HCT116 (cell line): ENCODE data around the gene SEC24D. TPM values are rescaled to one million over a fixed set of nuclear protein-coding genes. Genes with fewer than 3 reads are reported as not detected.

Experiments used
- ATAC-seq: fragments of 200-7000 bp; cut with Tn5 transposase; 2 replicates; pipeline ENCODE4 v1.9.1; 2020; ENCODE audit warnings: mild to moderate bottlenecking, moderate library complexity
- BruUV-seq: library from RNA; stranded (reverse); fragments of 400-500 nt; replicated peaks from 2 replicates; lab custom pipeline; 2021; lab: Mats Ljungman, UMichigan
- CTCF ChIA-PET: fragments of 300-600 bp; sonication (Branson Sonifier 250); formaldehyde crosslinking; loops from one replicate; lab custom pipeline; 2021; ENCODE audit warnings: antibody characterized with exemption; lab: Charles Lee
- POLR2A ChIA-PET: fragments of 300-600, 350-600 bp; sonication (Branson Sonifier 250); formaldehyde crosslinking; loops from one replicate; lab custom pipeline; 2021; ENCODE audit warnings: antibody characterized with exemption; lab: Charles Lee
- RAD21 ChIA-PET, 2 experiments: fragments of 300-600 bp; sonication (Branson Sonifier 250); formaldehyde crosslinking; loops; one replicate each; lab custom pipeline; 2023; ENCODE audit warnings: low total read pairs in 2 of 2; ENCODE audit not compliant: uncharacterized antibody in 2 of 2, unreplicated experiment in 2 of 2, low non-redundant PET in 1 of 2; lab: Charles Lee
- DNase-seq: peaks from one replicate; pipeline ENCODE4 v3.0.0-alpha.2; 2010; ENCODE audit warnings: low read depth, low spot score
- H2AFZ ChIP-seq: fragments of 200-600 bp; shearing (Covaris generic), sonication (generic); 2 replicates; pipeline ENCODE4 v1.6.1; 2017; ENCODE audit warnings: low read depth, mixed run types, mixed read lengths, antibody characterized with exemption, low read length; ENCODE audit not compliant: poor library complexity, severe bottlenecking
- H3K27ac ChIP-seq: 2 replicates; pipeline ENCODE4 v1.5.1; 2012; ENCODE audit warnings: low read depth, low read length
- H3K27me3 ChIP-seq: fragments of 200-600 bp; sonication (generic); 2 replicates; pipeline ENCODE4 v1.6.1; 2016; ENCODE audit warnings: mixed run types, low read length, mixed read lengths; ENCODE audit not compliant: insufficient read depth
- H3K36me3 ChIP-seq, 2 experiments: fragments of 200-500 bp in 1 of 2; fragments of 200-600 bp in 1 of 2; sonication (Bioruptor generic) in 1 of 2; sonication (generic) in 1 of 2; 2 replicates each; pipeline versions ENCODE4 v1.5.1 to v1.6.1; 2014 to 2016; ENCODE audit warnings: low read length in 2 of 2, inconsistent platforms in 1 of 2, mixed read lengths in 1 of 2, mixed run types in 1 of 2; ENCODE audit not compliant: insufficient read depth in 2 of 2, control insufficient read depth in 1 of 2
- H3K4me1 ChIP-seq, 2 experiments: fragments of 200-600 bp in 1 of 2; sonication (generic) in 1 of 2; 2 replicates each; pipeline versions ENCODE4 v1.5.1 to v1.6.1; 2012 to 2017; ENCODE audit warnings: low read length in 2 of 2, inconsistent platforms in 1 of 2, mild to moderate bottlenecking in 1 of 2, mixed read lengths in 1 of 2, mixed run types in 1 of 2, moderate library complexity in 1 of 2; ENCODE audit not compliant: insufficient read depth in 2 of 2, control insufficient read depth in 1 of 2
- H3K4me2 ChIP-seq: fragments of 200-600 bp; sonication (generic); 2 replicates; pipeline ENCODE4 v1.6.1; 2017; ENCODE audit warnings: mixed run types, low read length, mixed read lengths
- H3K4me3 ChIP-seq, 2 experiments: fragments of 200-600 bp in 1 of 2; sonication (generic) in 1 of 2; replicated peaks in 1 of 2; 2 replicates each; pipeline ENCODE4 v1.5.1; 2011 to 2016; ENCODE audit warnings: low read length in 2 of 2, control low read depth in 1 of 2, low read depth in 1 of 2, mild to moderate bottlenecking in 1 of 2, mixed read lengths in 1 of 2, mixed run types in 1 of 2
- H3K79me2 ChIP-seq: fragments of 200-600 bp; sonication (generic); 2 replicates; pipeline ENCODE4 v1.6.1; 2017; ENCODE audit warnings: mild to moderate bottlenecking, mixed run types, low read length, moderate library complexity, mixed read lengths; ENCODE audit not compliant: insufficient read depth
- H3K9ac ChIP-seq: fragments of 200-600 bp; sonication (generic); 2 replicates; pipeline ENCODE4 v1.6.1; 2016; ENCODE audit warnings: low read length, mixed read lengths
- H3K9me2 ChIP-seq: fragments of 200-600 bp; sonication (generic), shearing (Covaris generic); 2 replicates; pipeline ENCODE4 v1.6.1; 2017; ENCODE audit warnings: mixed run types, mild to moderate bottlenecking, moderate library complexity; ENCODE audit not compliant: insufficient read depth
- H3K9me3 ChIP-seq, 2 experiments: fragments of 200-500 bp in 1 of 2; fragments of 200-600 bp in 1 of 2; sonication (Bioruptor generic) in 1 of 2; sonication (generic) in 1 of 2; 2 replicates each; pipeline ENCODE4 v1.6.1; 2014 to 2017; ENCODE audit warnings: low read length in 2 of 2, mixed read lengths in 2 of 2, inconsistent platforms in 1 of 2, low read depth in 1 of 2, mild to moderate bottlenecking in 1 of 2, mixed run types in 1 of 2, moderate library complexity in 1 of 2; ENCODE audit not compliant: control insufficient read depth in 1 of 2, insufficient read depth in 1 of 2
- H4K20me1 ChIP-seq: fragments of 200-600 bp; sonication (generic), shearing (Covaris generic); 2 replicates; pipeline ENCODE4 v1.6.1; 2017; ENCODE audit warnings: mixed run types, mild to moderate bottlenecking, moderate library complexity; ENCODE audit not compliant: insufficient read depth
- ATF3 ChIP-seq: IDR thresholded peaks from 2 replicates; pipeline ENCODE4 v1.6.1; 2012
- CBX3 ChIP-seq: IDR thresholded peaks from 2 replicates; pipeline ENCODE4 v1.6.1; 2012; ENCODE audit warnings: low read depth
- CEBPB ChIP-seq: IDR thresholded peaks from 2 replicates; pipeline ENCODE4 v1.6.1; 2012; ENCODE audit warnings: low read depth
- ELF1 ChIP-seq: IDR thresholded peaks from 2 replicates; pipeline ENCODE4 v1.6.1; 2012; ENCODE audit warnings: low read depth, borderline replicate concordance
- EZH2phosphoT487 ChIP-seq: fragments of 200-600 bp; IDR thresholded peaks from 2 replicates; pipeline ENCODE4 v1.6.1; 2018; ENCODE audit warnings: antibody characterized with exemption, borderline replicate concordance
- FOSL1 ChIP-seq: IDR thresholded peaks from 2 replicates; pipeline ENCODE4 v1.6.1; 2012; ENCODE audit warnings: low read depth
- JUND ChIP-seq: IDR thresholded peaks from 2 replicates; pipeline ENCODE4 v1.6.1; 2012
- POLR2AphosphoS5 ChIP-seq: IDR thresholded peaks from 2 replicates; pipeline ENCODE4 v1.6.1; 2011; ENCODE audit warnings: mild to moderate bottlenecking, low read depth, low read length, moderate library complexity
- RAD21 ChIP-seq: IDR thresholded peaks from 2 replicates; pipeline ENCODE4 v1.6.1; 2012; ENCODE audit warnings: low read depth, mild to moderate bottlenecking
- SIN3A ChIP-seq: IDR thresholded peaks from 2 replicates; pipeline ENCODE4 v1.6.1; 2012; ENCODE audit warnings: low read depth
- SRF ChIP-seq: IDR thresholded peaks from 2 replicates; pipeline ENCODE4 v1.6.1; 2012; ENCODE audit warnings: low read depth
- TCF7L2 ChIP-seq: IDR thresholded peaks from 2 replicates; pipeline ENCODE4 v1.7.0; 2011; ENCODE audit warnings: borderline replicate concordance, inconsistent platforms; ENCODE audit not compliant: insufficient read depth, insufficient read length; ENCODE audit errors: extremely low read depth
- YY1 ChIP-seq: IDR thresholded peaks from 2 replicates; pipeline ENCODE4 v1.6.1; 2011; ENCODE audit warnings: low read length, low read depth, moderate library complexity, mild to moderate bottlenecking; ENCODE audit not compliant: insufficient replicate concordance; ENCODE audit errors: extremely low read depth
- ZBTB33 ChIP-seq: IDR thresholded peaks from 2 replicates; pipeline ENCODE4 v1.6.1; 2011; ENCODE audit warnings: mild to moderate bottlenecking, low read length, moderate library complexity; ENCODE audit not compliant: insufficient replicate concordance; ENCODE audit errors: extremely low read depth
- ZFX ChIP-seq: fragments of 450-650 bp; IDR thresholded peaks from 2 replicates; pipeline ENCODE4 v1.6.1; 2017
- intact Hi-C: fragments of 100-400 bp; cut with micrococcal nuclease; formaldehyde crosslinking; loops from 2 replicates; pipeline ENCODE4 v1.10.0; 2022
- total RNA-seq: library from RNA; stranded (reverse); gene quantifications from one replicate; pipeline ENCODE4 v1.2.1, GENCODE V29; 2021; ENCODE audit not compliant: unreplicated experiment
- TF ChIP-seq, protein P1 (sequence below): IDR thresholded peaks from 2 replicates; pipeline ENCODE4 v1.6.1; 2012; ENCODE audit warnings: low read depth

Gene SEC24D
- total RNA-seq, 1 experiment from 2014 or later = 28.5 TPM

- Histone ChIP-seq H2AFZ (no peak overlapping the region), H3K27ac (no peak overlapping the region), H3K9me2 (no peaks in the 10 kb centered on the region), H3K4me1 (peaks cover 0 to 7% of the 10 kb centered on the region in 2 experiments; a peak in 1 of 4 replicates), H3K4me3 (no peak overlapping the region), H3K27me3 (no peaks in the 10 kb centered on the region), H4K20me1 (no peaks in the 10 kb centered on the region), H3K36me3 (no peaks in the 10 kb centered on the region), H3K79me2 (no peaks in the 10 kb centered on the region), H3K9ac (no peak overlapping the region), H3K9me3 (no peaks in the 10 kb centered on the region), H3K4me2 (no peak overlapping the region)
- no TSS peak for BruUV-seq
- RAD21 ChIA-PET = no interaction called here
- no peak for DNase-seq
- intact Hi-C loops = no loop called here
- CTCF ChIA-PET = no interaction called here
- TF ChIP-seq SRF = no peak
- TF ChIP-seq FOSL1 = no peak
- TF ChIP-seq EZH2phosphoT487 = no peak
- no peak for TF ChIP-seq SIN3A
- no peak for TF ChIP-seq CBX3
- no peak for TF ChIP-seq RAD21
- TF ChIP-seq YY1 = no peak
- no peak for TF ChIP-seq TCF7L2
- TF ChIP-seq JUND = no peak
- TF ChIP-seq, protein P1, sequence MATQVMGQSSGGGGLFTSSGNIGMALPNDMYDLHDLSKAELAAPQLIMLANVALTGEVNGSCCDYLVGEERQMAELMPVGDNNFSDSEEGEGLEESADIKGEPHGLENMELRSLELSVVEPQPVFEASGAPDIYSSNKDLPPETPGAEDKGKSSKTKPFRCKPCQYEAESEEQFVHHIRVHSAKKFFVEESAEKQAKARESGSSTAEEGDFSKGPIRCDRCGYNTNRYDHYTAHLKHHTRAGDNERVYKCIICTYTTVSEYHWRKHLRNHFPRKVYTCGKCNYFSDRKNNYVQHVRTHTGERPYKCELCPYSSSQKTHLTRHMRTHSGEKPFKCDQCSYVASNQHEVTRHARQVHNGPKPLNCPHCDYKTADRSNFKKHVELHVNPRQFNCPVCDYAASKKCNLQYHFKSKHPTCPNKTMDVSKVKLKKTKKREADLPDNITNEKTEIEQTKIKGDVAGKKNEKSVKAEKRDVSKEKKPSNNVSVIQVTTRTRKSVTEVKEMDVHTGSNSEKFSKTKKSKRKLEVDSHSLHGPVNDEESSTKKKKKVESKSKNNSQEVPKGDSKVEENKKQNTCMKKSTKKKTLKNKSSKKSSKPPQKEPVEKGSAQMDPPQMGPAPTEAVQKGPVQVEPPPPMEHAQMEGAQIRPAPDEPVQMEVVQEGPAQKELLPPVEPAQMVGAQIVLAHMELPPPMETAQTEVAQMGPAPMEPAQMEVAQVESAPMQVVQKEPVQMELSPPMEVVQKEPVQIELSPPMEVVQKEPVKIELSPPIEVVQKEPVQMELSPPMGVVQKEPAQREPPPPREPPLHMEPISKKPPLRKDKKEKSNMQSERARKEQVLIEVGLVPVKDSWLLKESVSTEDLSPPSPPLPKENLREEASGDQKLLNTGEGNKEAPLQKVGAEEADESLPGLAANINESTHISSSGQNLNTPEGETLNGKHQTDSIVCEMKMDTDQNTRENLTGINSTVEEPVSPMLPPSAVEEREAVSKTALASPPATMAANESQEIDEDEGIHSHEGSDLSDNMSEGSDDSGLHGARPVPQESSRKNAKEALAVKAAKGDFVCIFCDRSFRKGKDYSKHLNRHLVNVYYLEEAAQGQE = no peak
- TF ChIP-seq ZFX = no peak
- TF ChIP-seq ELF1 = no peak
- TF ChIP-seq ATF3 = no peak
- TF ChIP-seq ZBTB33 = no peak
- TF ChIP-seq CEBPB = no peak
- no peak for TF ChIP-seq POLR2AphosphoS5
- POLR2A ChIA-PET = no interaction called here
- ATAC-seq = no peak
Observed at GRCh38 chr4:118848901-118849300, 13.0 kb upstream of the SEC24D start.
